Left lung (tissue), 10 donors: ENCODE results near the gene POLR2E. TPM values are rescaled to one million over a fixed set of nuclear protein-coding genes. Genes with fewer than 3 reads are reported as not detected.
A peak's percentile ranks its signal among the peaks of the same experiment; 100 is the strongest.

Source experiments
- ATAC-seq: fragments of 200-7000 bp; cut with Tn5 transposase; one replicate; pipeline ENCODE4 v1.9.1; 2020; ENCODE audit warnings: moderate library complexity
- DNase-seq, 4 donors: peaks; one replicate each; pipeline ENCODE4 v3.0.0-alpha.2; 2013 to 2020
- H3K27ac ChIP-seq, 2 donors: fragments of 200-600 bp; sonication (generic) in 1 of 2; one replicate each; pipeline versions ENCODE4 v1.5.0 to v1.8.0; 2020 to 2021
- H3K27me3 ChIP-seq, 2 donors: fragments of 200-600 bp; sonication (generic) in 1 of 2; one replicate each; pipeline versions ENCODE4 v1.5.0 to v1.8.0; 2020 to 2021
- H3K36me3 ChIP-seq, 2 donors: fragments of 200-600 bp; sonication (generic) in 1 of 2; one replicate each; pipeline versions ENCODE4 v1.5.0 to v1.8.0; 2020 to 2021
- H3K4me1 ChIP-seq, 2 donors: fragments of 200-600 bp; one replicate each; pipeline ENCODE4 v1.8.0; 2021
- H3K4me3 ChIP-seq, 2 donors: fragments of 200-600 bp; sonication (generic) in 1 of 2; one replicate each; pipeline versions ENCODE4 v1.5.0 to v1.8.0; 2020 to 2021; ENCODE audit warnings: mild to moderate bottlenecking in 1 of 2
- H3K9me3 ChIP-seq, 2 donors: fragments of 200-600 bp; sonication (generic) in 1 of 2; one replicate each; pipeline versions ENCODE4 v1.5.0 to v1.8.0; 2020 to 2021
- CTCF ChIP-seq, 2 donors: fragments of 200-600 bp; sonication (generic) in 1 of 2; IDR thresholded peaks; one replicate each; pipeline versions ENCODE4 v1.5.0 to v1.8.0; 2021; ENCODE audit warnings: antibody characterized with exemption in 2 of 2
- intact Hi-C, 2 donors: fragments of 100-400 bp; cut with DNase I; formaldehyde crosslinking; loops; one replicate each; pipeline versions ENCODE4 v1.11.2 to v1.14.2; 2022
- polyA plus RNA-seq, 6 donors: library from polyadenylated mRNA; unstranded; fragments of 120-200 nt; gene quantifications; one replicate each; pipeline ENCODE4 v1.2.1, GENCODE V29; 2013; ENCODE audit not compliant: insufficient read length in 6 of 6
- total RNA-seq, 2 donors: library from RNA; stranded (reverse); fragmentation: NEBNext Ultra II Directional; extraction: Animal tissue kit (Norgen Biotek cat#: 25700); gene quantifications; one replicate each; pipeline ENCODE4 v1.2.1, GENCODE V29; 2021
- donor health status: DM: no; HTN: yes; CAD: no.
- donor health status: DM: no; HTN: no; CAD: no.

Gene POLR2E
- total and polyA plus RNA-seq, 8 donors: 120 to 160 (median 139) TPM

DNA sequence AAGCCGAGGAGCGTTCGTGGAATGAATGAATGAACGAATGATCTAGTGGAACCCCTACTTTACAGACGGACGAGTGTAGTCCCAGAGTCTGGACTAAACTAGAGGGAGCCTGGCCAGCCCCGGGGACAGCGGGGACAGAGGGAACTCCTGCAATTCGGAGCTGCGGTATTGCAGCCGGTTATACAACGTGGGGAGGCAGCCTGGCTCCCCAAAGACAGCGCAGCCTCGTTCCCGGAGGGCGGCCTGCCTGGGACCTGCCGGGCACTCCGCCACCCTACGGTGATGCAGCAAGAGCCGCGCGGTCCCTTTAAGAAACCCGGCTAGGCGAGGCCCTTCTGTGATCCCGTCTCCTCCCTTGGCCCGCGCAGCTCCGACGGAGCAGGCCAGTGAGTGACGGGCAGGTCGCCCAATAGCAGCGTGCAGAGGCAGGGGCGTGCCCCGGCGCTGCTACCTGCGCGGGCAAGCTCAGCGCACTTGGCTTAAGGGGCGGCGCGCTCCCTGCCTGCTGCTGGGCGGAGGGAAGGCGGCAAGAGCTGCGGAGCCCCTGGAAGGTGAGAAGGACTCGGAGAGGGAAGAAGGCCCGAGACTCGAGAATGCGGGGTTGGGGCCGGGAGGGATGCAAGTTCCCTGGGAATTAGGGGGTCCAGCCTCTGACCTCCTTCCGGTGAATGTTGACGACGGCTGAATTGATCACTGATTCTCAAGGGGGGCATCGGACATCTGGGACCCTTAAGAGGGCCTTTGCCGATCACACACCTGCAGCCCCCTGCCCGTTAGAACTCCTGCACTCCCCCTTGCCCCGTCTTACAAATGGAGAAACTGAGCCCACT lies 55.3 kb downstream of the POLR2E start, which contains the start of gene ABCA7:
TSS of gene ABCA7 (plus strand) at position 462 of the 830 bp plus-strand sequence. CDS start 1,255 bp downstream, outside the sequence.
- DNase-seq: peak; percentile 95 to 99 (median 98)
- peaks cover 0 to 63% of the 10 kb centered on the region in 2 donors for H3K36me3 ChIP-seq
- no peaks in the 10 kb centered on the region for H3K27me3 ChIP-seq
- intact Hi-C loops: no loop called here
- TF ChIP-seq CTCF (IDR thresholded peaks at IDR 0.05): peak in 1 of 2 donors; percentile 10
- H3K4me3 ChIP-seq: peak within 1 kb of the TSS; percentile 52 to 68
- no peaks in the 10 kb centered on the region for H3K9me3 ChIP-seq
- peak within 1 kb of the TSS; percentile 26 to 94 for H3K27ac ChIP-seq
- peaks cover 15 to 62% of the 10 kb centered on the region in 2 donors for H3K4me1 ChIP-seq
- peak; percentile 94 for ATAC-seq

DNA sequence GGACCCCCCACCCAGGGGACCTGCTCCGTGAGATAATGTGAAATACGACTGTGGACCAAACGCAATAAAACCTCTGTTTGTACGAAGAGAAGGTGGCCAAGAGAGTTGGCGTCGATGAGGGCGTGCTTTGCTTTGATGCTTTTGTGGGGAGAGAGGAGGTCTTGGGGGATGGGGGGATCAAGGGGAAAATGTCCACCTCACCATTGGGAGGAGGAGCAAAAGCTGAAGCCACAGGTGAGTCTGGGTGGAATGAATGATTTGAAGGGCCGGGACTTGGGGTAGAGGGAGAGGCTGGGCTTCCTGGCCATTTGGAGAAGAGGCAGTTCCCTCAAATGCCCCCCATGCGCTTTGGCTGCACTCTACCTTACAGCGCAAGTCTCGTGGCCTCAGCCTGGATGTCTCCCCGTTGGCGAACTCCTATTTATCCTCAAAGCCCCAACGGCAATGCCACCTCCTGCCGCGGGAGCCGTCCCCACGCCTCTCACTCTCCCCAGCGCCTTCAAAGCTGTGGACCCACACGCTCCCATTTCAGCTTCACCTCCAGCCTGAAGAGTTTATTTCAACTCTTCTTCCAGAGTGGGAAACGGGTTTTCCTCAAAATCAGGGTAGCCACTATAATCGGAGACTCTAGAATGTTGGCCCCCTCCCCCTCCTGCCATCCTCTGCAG lies 56.1 kb downstream of the POLR2E start:
- ATAC-seq: no peak

GRCh38 chr19:1037621-1038064 lies 57.5 kb downstream of the POLR2E start:
- peaks cover 0 to 57% of the 10 kb centered on the region in 2 donors for H3K36me3 ChIP-seq
- no peaks in the 10 kb centered on the region for H3K27me3 ChIP-seq
- H3K4me3 ChIP-seq: peak overlapping the region in 1 of 2 donors; percentile 68
- no peaks in the 10 kb centered on the region for H3K9me3 ChIP-seq
- ATAC-seq (no peak), DNase-seq (peak in 1 of 4 donors; percentile 83)
- H3K4me1 ChIP-seq: peaks cover 15 to 62% of the 10 kb centered on the region in 2 donors
- no peak for TF ChIP-seq CTCF (IDR thresholded peaks at IDR 0.05)
- H3K27ac ChIP-seq: peak overlapping the region; percentile 67 to 94
- intact Hi-C loops: no loop called here

More for the DNA sequence above, 56.1 kb downstream of the POLR2E start:
- Histone ChIP-seq H3K27ac (peak overlapping the region; percentile 9 to 94), H3K27me3 (no peaks in the 10 kb centered on the region), H3K4me3 (peak overlapping the region in 1 of 2 donors; percentile 68), H3K4me1 (peaks cover 15 to 62% of the 10 kb centered on the region in 2 donors), H3K36me3 (peaks cover 0 to 55% of the 10 kb centered on the region in 2 donors), H3K9me3 (no peaks in the 10 kb centered on the region)
- no peak for TF ChIP-seq CTCF (IDR thresholded peaks at IDR 0.05)
- intact Hi-C loops: no loop called here
- DNase-seq: peak in 1 of 4 donors; percentile 57

Other genes with a start within 250 kb of the POLR2E start
- 1 to 10 TPM in 1 of 2 donors, under 1 TPM in 1; 0.89 to 1.3 TPM for gene ELANE, start 243.1 kb downstream of the POLR2E start, total RNA-seq
- 1 to 10 TPM in 4 of 6 donors, under 1 TPM in 2; 0.70 to 2.2 (median 1.2) TPM for gene ELANE, start 243.1 kb downstream of the POLR2E start, polyA plus RNA-seq
- 10 to 100 TPM; 78.0 to 85.3 TPM for gene CFD, start 235.7 kb downstream of the POLR2E start, total RNA-seq
- 10 to 100 TPM in 2 of 6 donors, 1 to 10 TPM in 4; 4.9 to 22.9 (median 8.1) TPM for gene CFD, start 235.7 kb downstream of the POLR2E start, polyA plus RNA-seq
- gene MED16, start 202.2 kb downstream of the POLR2E start, total RNA-seq: 10 to 100 TPM; 51.7 to 55.8 TPM
- 10 to 100 TPM; 42.4 to 61.7 (median 53.0) TPM for gene MED16, start 202.2 kb downstream of the POLR2E start, polyA plus RNA-seq
- gene RNU6-9, start 201.9 kb downstream of the POLR2E start, total RNA-seq: not detected
- gene RNU6-9, start 201.9 kb downstream of the POLR2E start, polyA plus RNA-seq: not detected
- gene R3HDM4, start 182.2 kb downstream of the POLR2E start, total RNA-seq: 10 to 100 TPM; 46.1 to 66.3 TPM
- 10 to 100 TPM; 28.8 to 51.2 (median 37.4) TPM for gene R3HDM4, start 182.2 kb downstream of the POLR2E start, polyA plus RNA-seq
- gene KISS1R, start 178.0 kb downstream of the POLR2E start, total RNA-seq: under 1 TPM in 1 of 2 donors, not detected in 1; 0.23 TPM
- gene KISS1R, start 178.0 kb downstream of the POLR2E start, polyA plus RNA-seq: under 1 TPM in 2 of 6 donors, not detected in 4; 0.11 to 0.15 TPM
- gene ARID3A, start 169.3 kb downstream of the POLR2E start, total RNA-seq: 10 to 100 TPM; 20.7 to 35.7 TPM
- gene ARID3A, start 169.3 kb downstream of the POLR2E start, polyA plus RNA-seq: 10 to 100 TPM; 20.6 to 30.5 (median 23.6) TPM
- 10 to 100 TPM; 36.1 to 40.7 TPM for gene WDR18, start 111.0 kb downstream of the POLR2E start, total RNA-seq
- gene WDR18, start 111.0 kb downstream of the POLR2E start, polyA plus RNA-seq: 10 to 100 TPM; 26.6 to 35.9 (median 34.1) TPM
- 1 to 10 TPM in 1 of 2 donors, not detected in 1; 2.7 TPM for gene GRIN3B, start 95.0 kb downstream of the POLR2E start, total RNA-seq
- gene GRIN3B, start 95.0 kb downstream of the POLR2E start, polyA plus RNA-seq: 1 to 10 TPM in 2 of 6 donors, under 1 TPM in 4; 0.37 to 1.4 (median 0.54) TPM
- gene TMEM259, start 74.3 kb downstream of the POLR2E start, total RNA-seq: 100 to 1,000 TPM; 135 to 154 TPM
- gene TMEM259, start 74.3 kb downstream of the POLR2E start, polyA plus RNA-seq: 100 to 1,000 TPM in 2 of 6 donors, 10 to 100 TPM in 4; 74.2 to 117 (median 98.7) TPM
- not detected for gene RNU6-2, start 73.9 kb downstream of the POLR2E start, total RNA-seq
- gene RNU6-2, start 73.9 kb downstream of the POLR2E start, polyA plus RNA-seq: not detected
- 100 to 1,000 TPM; 250 to 259 TPM for gene CNN2, start 68.8 kb downstream of the POLR2E start, total RNA-seq
- 100 to 1,000 TPM; 133 to 214 (median 160) TPM for gene CNN2, start 68.8 kb downstream of the POLR2E start, polyA plus RNA-seq
- 10 to 100 TPM; 49.6 to 52.2 TPM for gene ABCA7, start 55.3 kb downstream of the POLR2E start, total RNA-seq
- 1 to 10 TPM; 3.3 to 5.5 (median 4.5) TPM for gene ABCA7, start 55.3 kb downstream of the POLR2E start, polyA plus RNA-seq
- gene ARHGAP45, start 28.2 kb downstream of the POLR2E start, total RNA-seq: 10 to 100 TPM; 71.1 to 83.8 TPM
- gene ARHGAP45, start 28.2 kb downstream of the POLR2E start, polyA plus RNA-seq: 10 to 100 TPM in 5 of 6 donors, 1 to 10 TPM in 1; 8.5 to 12.3 (median 11.2) TPM
- 100 to 1,000 TPM; 266 to 365 TPM for gene GPX4, start 8.6 kb upstream of the POLR2E start, total RNA-seq
- 100 to 1,000 TPM; 146 to 223 (median 208) TPM for gene GPX4, start 8.6 kb upstream of the POLR2E start, polyA plus RNA-seq
- 100 to 1,000 TPM in 1 of 2 donors, 10 to 100 TPM in 1; 68.3 to 119 TPM for gene SBNO2, start 78.9 kb upstream of the POLR2E start, total RNA-seq
- gene SBNO2, start 78.9 kb upstream of the POLR2E start, polyA plus RNA-seq: 10 to 100 TPM; 17.9 to 25.5 (median 22.5) TPM
- gene STK11, start 110.4 kb upstream of the POLR2E start, total RNA-seq: 10 to 100 TPM; 42.6 to 52.0 TPM
- 10 to 100 TPM; 46.4 to 58.4 (median 51.1) TPM for gene STK11, start 110.4 kb upstream of the POLR2E start, polyA plus RNA-seq
- 1 to 10 TPM in 1 of 2 donors, under 1 TPM in 1; 0.55 to 1.5 TPM for gene CBARP, start 142.6 kb upstream of the POLR2E start, total RNA-seq
- gene CBARP, start 142.6 kb upstream of the POLR2E start, polyA plus RNA-seq: 1 to 10 TPM in 5 of 6 donors, under 1 TPM in 1; 0.75 to 2.5 (median 1.3) TPM
- gene ATP5F1D, start 146.4 kb upstream of the POLR2E start, total RNA-seq: 100 to 1,000 TPM; 139 to 161 TPM
- 100 to 1,000 TPM in 1 of 6 donors, 10 to 100 TPM in 5; 55.0 to 107 (median 71.8) TPM for gene ATP5F1D, start 146.4 kb upstream of the POLR2E start, polyA plus RNA-seq
- 100 to 1,000 TPM in 1 of 2 donors, 10 to 100 TPM in 1; 87.4 to 115 TPM for gene MIDN, start 153.2 kb upstream of the POLR2E start, total RNA-seq
- gene MIDN, start 153.2 kb upstream of the POLR2E start, polyA plus RNA-seq: 10 to 100 TPM; 34.3 to 64.9 (median 53.0) TPM
- 100 to 1,000 TPM; 220 to 235 TPM for gene CIRBP, start 174.0 kb upstream of the POLR2E start, total RNA-seq
- 1,000 to 10,000 TPM in 3 of 6 donors, 100 to 1,000 TPM in 3; 873 to 1,079 (median 988) TPM for gene CIRBP, start 174.0 kb upstream of the POLR2E start, polyA plus RNA-seq
- 10 to 100 TPM; 48.0 to 58.7 TPM for gene FAM174C, start 180.2 kb upstream of the POLR2E start, total RNA-seq
- 10 to 100 TPM; 10.6 to 22.2 (median 17.2) TPM for gene FAM174C, start 180.2 kb upstream of the POLR2E start, polyA plus RNA-seq
- under 1 TPM in 1 of 2 donors, not detected in 1; 0.52 TPM for gene EFNA2, start 190.5 kb upstream of the POLR2E start, total RNA-seq
- gene EFNA2, start 190.5 kb upstream of the POLR2E start, polyA plus RNA-seq: 1 to 10 TPM in 3 of 6 donors, under 1 TPM in 3; 0.48 to 2.0 (median 1.1) TPM